Stromal cell of bone marrow (primary cell): Measurements from ENCODE around the gene SLC7A11.

Experiments used
- DNase-seq: peaks from one replicate; pipeline ENCODE4 v3.0.0-alpha.2; 2012; ENCODE audit warnings: low read depth

SLC7A11 gene

DNA sequence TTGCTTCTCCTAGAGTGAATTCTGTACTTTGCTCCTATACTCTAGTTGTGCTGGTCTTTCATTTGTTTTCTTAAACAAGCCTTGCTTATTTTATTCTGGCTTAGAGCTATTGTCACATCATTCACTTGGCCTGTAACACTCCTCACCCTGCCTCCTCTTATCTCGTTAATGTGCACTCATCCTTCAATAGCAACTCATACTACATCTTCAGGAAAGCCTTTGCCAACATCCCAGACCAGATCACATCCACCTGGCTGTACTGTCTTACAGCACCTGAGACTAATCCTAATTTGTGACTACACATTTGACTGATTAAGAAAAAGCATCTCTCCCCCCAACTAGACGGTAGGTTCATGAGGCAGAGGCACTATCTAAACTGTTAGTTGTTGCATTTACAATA is 80.8 kb downstream of the SLC7A11 start:
- no peak for DNase-seq

DNA sequence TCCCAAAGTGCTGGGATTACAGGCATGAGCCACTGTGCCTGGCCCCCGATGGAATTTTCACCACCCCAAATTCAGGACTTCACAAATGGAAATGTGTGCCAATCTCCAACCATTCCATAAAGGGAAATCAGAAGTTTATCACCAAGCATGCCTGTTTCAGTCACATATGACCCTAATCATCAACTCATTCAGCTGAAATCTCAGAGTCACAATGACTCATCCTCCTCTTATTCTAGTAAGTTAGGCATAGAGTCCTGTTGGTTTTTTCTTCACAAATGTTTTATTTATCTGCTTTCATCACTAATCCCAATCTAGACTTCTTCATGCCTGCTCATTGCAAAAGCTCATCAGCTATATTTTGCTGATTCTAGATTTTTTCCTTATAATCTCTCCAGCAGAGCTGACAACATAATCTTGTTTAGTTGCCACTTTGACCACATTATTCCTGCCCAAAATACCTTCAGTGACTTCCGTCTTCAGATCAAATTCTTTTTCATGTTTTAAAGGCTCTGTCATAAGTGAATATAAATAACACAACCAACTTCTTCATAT is 83.3 kb downstream of the SLC7A11 start:
- DNase-seq, result peak; percentile 54

DNA sequence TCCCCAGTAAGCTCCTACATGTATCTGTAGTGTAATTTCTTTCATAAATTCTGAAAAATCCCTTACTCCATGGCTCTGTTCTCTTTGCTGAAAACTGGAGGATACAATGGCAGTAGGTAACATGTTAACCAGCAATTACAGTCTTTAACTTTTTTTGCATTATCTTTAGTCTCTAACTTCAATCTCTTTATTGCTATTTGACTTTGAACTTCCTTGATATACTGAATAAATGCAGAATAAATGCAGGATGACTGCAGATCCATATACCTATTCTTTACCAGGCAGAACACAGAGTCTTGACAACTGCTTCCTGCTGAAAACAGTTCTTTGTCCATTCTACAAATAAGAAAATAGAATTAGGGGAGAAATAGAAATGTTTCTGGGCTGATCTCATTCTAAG is 101.3 kb downstream of the SLC7A11 start:
- no peak for DNase-seq

DNA sequence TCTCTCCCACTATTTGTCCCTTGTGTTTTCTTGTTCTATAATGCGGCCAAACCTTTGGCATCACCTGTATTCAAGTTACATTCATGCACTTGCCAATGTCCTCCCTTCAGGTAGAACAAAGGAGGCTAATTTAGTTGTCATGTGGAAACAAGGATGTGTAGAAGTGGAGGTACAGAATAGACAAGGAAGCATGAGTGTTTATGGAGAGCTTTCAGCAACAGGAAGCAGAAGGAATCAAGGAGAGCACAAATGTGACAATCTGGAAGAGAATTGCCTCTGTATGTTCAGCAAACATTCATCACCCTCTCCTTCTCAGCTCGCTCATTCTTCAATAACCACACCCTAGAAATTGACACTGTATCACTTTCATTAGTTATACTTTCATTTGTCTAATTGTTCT is 103.4 kb downstream of the SLC7A11 start:
- no peak for DNase-seq

DNA sequence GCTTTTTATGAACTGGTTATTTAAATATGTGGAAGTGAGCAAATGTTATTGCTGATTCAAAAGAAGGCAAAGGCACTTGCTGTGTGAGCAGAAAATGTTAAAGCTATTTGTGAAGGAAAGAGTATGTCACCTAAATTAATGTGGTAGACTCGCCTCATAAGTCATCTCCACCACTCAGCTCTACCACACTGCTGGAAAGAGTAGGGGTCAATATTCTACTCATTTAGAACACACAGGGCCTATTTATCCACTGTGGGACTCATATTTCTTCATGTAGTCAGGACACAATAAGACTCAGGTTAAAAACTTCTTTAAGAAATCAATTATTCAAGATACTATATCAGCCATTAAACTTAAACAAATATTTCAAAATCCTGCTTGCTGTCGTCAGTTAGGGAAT is 106.5 kb downstream of the SLC7A11 start:
- no peak for DNase-seq

DNA sequence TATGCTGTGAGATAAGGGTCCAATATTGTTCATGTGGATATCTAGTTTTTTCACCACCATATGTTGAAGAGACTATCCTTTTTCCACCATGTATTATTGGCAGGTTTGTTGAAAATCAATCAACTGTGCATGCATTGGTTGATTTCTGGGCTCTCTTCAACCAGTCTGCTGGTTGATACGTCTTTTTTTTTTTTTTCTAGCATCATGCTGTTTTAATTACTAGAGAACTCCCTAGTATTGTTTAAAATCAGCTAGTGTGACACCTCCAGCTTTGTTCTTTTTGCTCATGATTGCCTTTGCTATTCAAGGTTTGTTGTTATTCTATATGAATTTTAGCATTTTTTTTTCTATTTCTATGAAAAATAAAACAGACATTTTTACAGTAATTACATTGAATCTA is 123.9 kb downstream of the SLC7A11 start:
- DNase-seq, result no peak

DNA sequence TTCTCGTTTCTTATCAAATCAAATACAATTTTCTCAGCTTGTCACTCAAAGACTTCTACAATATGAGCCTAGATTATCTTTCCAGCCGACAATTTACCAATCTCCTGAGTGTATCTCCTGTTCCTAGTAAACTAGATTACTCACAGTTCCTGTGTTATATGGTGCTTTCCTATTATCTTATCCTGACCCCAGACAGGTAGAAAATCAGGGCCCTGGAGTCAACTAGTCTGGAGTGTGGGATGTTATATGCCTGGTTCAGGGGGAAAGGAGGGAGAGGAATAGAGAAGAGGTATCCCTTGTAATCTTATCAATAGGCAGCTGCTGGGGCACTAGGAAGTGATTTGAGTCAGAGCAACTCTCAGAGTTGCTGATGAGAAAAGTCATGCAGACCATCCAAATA is 127.1 kb downstream of the SLC7A11 start:
- DNase-seq, result no peak

DNA sequence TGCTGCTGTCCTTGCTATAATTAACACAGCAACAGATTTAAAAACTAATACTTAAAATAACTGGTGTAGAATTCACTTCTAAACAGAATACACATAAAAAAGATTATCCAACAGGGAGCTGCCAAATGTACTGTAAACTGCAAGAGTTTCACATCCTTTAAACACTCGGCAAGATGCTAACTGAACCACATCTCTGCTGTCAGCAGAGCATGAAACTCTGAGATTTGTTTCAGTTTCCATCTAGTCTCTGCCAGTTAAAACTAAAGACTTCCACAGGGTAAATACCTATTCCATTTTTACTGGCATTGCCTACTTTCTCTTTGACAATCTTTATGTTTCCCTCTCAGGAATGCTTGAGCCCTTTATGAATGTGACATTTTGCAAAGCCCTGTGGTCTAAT is 127.7 kb downstream of the SLC7A11 start:
- peak; percentile 6 for DNase-seq
